NCI-H345 treated with DMSO at 0.1 percent for 48 hours (cell line): Measurements from ENCODE around the gene CHRNA7.

ENCODE experiments used
- DNase-seq: peaks from one replicate; lab custom pipeline; 2025; ENCODE audit not compliant: unreplicated experiment; lab: John Stamatoyannopoulos, UW

The CHRNA7 gene

DNA sequence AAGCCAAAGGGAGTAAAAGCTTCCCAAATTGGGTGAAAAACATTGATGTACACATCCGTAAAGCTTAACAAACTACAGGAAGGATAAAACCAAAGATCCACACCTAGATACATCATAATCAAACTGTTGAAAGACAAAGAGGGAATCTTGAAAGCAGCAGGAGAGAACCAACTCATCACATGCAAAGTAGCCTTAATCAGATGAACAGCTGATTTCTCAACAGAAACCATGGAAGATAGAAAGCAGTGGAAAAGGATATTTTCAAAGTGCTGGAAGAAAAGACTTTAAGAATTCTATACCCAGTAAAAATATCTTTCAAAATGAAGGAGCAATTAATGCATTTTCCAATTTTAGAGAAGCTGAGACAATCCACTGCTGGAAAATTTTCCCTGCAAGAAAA lies 36.8 kb downstream of the CHRNA7 start:
- no peak for DNase-seq

DNA sequence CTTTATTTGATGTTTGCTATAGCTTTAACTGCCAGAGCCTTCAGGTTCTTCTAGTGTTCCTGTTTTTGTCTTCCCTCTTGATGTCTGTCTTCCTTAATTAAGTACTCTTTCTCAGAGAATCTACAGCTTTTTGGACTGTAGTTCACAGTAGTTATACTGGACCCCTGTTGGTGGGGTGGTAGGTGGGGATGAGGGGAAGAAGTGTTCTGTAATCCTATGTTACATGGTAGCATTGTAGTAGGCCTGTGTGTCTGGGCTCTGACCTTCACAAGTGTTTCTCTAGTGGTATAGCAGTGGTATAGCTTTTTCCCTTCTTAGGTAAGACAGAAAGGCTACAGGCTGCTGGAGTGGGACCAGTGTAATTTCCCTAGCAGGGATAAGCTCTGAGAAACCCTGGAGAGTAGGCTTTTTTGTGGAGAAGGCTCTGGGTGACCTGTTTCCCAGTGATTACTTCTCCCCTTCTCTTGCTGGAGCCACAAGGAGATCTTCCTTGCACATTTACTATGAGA lies 59.6 kb downstream of the CHRNA7 start:
- no peak for DNase-seq

DNA sequence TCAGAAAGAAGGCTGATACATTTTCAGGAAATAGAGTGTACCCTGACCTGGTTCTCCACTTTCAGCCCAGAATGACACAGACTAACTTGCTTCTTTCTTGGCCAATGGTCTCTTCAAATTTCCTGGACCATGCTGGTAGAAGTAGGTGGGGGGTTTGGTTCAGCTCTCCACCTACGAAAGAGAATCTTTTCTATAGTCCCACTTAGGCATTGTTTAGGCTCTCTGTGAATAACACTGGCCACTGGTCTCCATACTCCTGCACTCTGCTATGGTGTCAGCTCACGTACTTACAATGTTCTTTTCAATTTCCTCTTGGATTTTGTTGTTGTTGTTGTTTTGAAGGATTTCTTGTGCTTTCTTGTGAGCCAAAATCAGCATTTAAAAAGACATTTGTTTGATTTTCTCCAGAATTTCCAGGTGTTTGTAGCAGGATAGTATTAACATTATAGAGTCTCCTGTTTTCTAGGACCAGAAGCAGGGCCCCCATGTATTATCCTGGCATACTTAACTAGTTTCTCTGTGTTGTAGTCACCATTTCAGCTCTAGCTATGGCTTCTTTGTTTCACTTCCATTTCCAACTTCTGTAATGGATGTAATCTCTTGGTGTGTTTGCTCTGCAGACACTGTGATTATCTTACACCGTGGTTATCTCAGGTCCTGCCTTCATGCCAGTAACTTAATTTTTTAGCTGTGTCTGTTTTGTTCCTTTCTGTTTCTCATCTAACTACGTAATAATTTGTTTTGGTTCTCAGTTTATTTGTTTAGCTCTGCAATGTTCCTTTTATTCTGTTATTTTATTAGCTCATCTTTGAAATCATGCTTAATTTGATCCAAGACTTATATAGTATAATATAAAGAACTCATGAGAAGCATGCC lies 61.4 kb downstream of the CHRNA7 start:
- DNase-seq = no peak

DNA sequence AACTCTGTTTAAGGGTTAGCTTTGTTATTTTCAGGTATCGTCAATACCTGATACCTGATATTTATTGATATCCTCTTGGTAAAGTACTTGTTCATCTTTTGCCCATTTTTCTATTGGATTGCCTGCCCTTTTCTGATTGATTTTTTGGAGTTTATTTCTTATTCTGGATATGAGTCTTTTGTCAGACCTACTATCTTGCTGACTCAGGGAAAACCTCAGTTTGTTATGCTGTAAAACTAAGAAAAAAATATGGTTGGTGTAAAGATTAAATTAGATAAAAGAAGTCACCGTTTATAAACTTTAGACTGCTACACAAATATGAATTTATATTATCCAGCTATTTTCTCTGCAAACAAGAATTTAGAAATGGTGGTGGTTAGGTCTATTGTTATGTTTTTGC lies 65.9 kb downstream of the CHRNA7 start:
- no peak for DNase-seq

GRCh38 chr15:32096916-32097617 lies 66.8 kb downstream of the CHRNA7 start:
- DNase-seq = no peak

GRCh38 chr15:32098033-32098432 lies 67.7 kb downstream of the CHRNA7 start:
- DNase-seq = no peak

GRCh38 chr15:32099097-32099785 lies 68.9 kb downstream of the CHRNA7 start:
- DNase-seq = no peak

DNA sequence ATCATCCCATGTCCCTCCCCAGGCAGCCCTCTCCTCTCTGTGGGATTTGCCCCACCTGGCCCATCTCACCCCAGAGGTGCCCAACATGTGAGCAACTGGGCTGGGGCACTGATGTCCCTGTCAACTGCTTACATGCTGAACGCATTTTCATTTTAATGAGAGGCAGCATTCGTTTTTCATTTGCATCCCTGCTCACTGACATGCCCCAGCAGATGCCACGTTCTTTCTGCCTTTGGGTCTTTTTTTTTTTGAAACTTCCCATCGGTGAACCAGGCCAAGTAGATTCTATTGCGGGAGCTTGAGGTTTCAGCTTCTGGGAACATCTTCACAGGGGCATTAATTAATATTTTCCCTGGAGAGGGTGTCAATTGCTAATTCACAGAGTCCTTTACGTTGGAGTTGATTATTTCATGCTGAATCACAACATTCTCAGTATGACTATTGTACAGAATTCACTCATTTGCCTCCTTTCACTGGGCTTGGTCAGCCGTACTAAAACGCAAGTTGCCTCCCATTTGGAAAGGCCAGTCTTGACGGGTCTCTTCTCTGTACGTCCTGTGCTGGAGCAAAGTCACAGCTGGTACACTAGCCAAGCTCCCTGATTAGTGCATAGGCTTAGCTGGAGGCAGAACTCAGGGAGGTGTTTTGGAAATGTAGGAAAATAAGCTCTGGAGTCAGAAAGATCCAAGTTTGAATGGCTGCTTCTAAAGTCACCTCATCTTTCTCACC lies 69.8 kb downstream of the CHRNA7 start:
- DNase-seq = no peak

DNA sequence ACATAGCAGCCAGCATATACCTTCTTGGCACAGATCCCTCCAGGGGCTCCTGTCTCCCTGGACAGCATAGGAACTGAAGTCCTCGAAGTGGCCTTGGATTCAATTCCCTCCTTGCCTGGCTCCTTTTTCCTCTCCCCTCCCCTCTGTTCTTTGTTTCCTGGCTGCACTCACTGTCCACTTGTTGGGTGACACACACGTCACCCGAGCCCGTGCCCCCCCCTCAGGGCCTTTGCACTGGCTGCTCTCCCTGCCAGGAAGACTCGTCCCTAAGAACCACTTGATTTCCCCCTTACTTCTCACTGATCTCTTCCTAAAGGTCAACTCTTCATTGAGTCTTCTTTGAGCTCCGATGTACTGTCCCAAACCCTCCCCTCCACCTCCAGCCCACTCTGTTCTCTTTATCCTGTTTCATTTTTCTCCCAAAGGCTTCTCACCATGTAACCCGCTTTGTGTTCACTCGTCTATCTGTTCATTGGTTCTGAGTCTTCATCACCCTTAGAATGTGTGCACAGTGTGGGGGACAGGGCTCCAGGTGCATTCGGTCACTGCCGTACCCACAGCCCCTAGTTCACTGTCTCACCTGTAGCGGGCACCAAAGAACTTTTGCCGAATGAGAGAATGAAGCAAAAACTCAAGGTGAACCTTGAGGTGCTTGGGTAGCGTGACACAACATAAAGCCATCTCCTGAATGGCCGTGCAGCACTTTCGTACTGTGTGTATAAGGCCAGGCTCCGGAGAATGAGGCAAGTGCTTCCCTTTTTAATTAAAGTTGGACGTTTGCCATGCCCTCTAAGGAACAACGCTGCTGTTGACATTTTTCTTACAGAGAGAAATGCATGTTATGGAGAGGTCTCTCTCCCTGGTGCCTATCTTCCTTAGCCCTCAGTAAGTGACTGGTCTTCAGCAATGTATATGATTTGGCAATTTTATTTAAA lies 74.0 kb downstream of the CHRNA7 start:
- no peak for DNase-seq

- DNase-seq = no peak
Observed at GRCh38 chr15:32105258-32106241, 75.2 kb downstream of the CHRNA7 start.

GRCh38 chr15:32106401-32107381 lies 76.4 kb downstream of the CHRNA7 start:
- no peak for DNase-seq

- no peak for DNase-seq
Observed at GRCh38 chr15:32107477-32108080, 77.3 kb downstream of the CHRNA7 start.

GRCh38 chr15:32108661-32109060 lies 78.3 kb downstream of the CHRNA7 start:
- DNase-seq = no peak

DNA sequence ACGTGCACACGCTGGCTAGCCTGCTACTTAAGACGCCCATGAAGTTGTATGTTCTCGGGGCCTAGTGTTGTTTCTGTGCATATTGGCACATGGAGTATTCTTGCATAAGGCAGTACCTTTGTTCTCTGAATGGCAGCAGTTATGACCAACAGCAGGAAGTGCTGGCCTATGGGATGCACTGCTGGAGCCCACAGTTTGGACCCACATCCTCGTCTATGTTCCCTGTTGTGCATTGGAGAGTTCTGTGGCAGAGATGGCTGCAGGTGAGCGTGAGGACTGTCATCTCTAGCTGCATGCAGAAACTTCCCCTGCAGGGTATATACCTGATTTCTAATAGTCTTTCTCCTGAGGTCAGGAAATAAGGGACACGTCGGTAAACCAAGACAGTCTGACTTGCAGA lies 81.8 kb downstream of the CHRNA7 start:
- DNase-seq = no peak

DNA sequence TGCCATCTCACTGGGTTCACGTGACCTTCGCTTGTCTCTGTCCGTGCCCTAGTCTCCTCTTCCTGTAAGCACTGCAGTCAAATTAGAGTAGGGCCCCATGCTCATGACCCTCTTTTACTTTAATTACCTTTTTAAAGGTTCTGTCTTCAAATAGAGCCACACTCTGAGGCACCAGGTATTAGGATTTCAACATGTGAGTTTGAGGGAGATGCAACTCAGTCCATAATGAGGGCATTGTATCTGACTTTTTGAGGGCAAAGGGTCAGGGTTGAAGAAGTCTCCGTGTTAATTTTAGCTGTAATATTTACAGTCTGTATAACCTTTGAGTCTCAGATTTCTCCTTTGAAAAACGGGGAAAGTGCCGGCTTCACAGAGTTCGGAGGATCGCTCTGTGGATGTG lies 82.9 kb downstream of the CHRNA7 start:
- no peak for DNase-seq

DNA sequence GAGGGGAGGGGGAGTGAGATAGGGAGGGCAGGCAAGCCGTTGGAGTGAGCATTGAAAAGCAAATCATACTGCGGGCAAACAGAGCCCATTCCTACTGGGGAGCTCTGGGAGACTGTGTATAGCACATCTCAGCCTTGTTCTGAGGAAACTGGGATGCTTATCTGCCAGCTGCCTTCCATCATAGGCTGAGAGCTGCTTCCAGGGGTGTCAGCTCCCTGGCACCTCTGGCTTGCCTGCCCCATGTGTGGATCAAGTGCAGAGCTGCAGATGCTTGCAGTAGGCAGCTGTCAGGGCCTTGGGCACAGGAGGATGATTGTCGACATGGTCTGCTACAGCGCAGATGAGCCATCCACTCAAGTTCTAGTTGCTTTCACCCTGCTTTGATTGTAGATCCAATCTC lies 86.8 kb downstream of the CHRNA7 start:
- DNase-seq = no peak

- no peak for DNase-seq
Observed at GRCh38 chr15:32119286-32119685, 89.0 kb downstream of the CHRNA7 start.
